Stimulated activated CD4-positive, alpha-beta T cell treated with anti-CD3 and anti-CD28 coated beads, TNF-alpha, amount 100 ng/mL, for 4 hours (primary cell): ENCODE results near the gene TPT1.
A peak's percentile ranks its signal among the peaks of the same experiment; 100 is the strongest.
"Not testable (repeated sequence)": the region's sequence is repeated elsewhere in the genome, so short reads cannot be mapped to it uniquely, and the experiment has no call there.

Experiments used
- DNase-seq, 3 experiments: peaks; one replicate each; pipeline ENCODE4 v3.0.0-alpha.2; 2020; ENCODE audit warnings: low read depth in 3 of 3

Gene TPT1

GRCh38 chr13:45341034-45341798, at the start of gene TPT1:
TSS of gene TPT1 (minus strand) at chr13:45341183. CDS start at chr13:45341069, 114 bp downstream.
- peak; percentile 99 to 100 (median 100) for DNase-seq

DNA sequence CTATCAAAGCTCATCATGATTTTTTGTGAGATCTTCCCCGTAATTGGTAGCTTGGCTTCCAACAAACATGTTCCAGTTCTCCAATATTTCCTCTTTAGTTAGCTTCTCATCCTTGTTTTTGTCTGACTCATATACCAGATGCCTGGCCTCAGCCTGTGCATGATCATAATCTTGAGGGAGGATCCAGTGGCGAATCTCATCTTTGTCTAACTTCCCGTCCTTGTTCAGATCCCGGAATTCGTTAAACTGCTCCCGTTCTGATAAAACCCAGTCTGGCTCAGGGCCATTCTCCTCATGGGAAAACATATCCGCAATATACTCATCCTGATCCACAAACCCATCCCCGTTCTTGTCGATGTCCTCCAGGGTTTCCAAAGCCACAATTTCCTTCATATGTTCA, 49.4 kb upstream of the TPT1 start:
- not testable (repeated sequence) for DNase-seq

DNA sequence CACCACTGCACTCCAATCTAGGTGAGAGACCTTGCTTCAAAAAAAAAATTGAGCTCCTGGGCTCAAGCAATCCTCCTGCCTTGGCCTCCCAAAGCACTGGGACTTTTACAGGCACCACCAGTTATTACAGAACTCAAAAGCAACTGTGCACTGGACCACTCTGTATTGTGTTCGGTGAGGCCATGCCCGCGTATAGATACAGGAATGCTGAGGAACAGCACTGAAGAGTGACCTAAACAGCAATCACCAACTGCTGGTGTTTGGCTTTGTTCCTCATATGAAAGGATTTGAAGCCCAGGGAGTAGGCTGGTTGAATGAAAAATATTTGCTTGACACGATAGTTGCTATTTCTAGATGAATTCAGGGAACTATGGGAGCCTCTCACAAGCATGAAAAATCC, 47.7 kb upstream of the TPT1 start:
- DNase-seq, result no peak

- DNase-seq, result not testable (repeated sequence)
Measured at GRCh38 chr13:45386892-45387575, 46.1 kb upstream of the TPT1 start.

GRCh38 chr13:45385907-45386553, 45.0 kb upstream of the TPT1 start:
- no peak for DNase-seq

DNA sequence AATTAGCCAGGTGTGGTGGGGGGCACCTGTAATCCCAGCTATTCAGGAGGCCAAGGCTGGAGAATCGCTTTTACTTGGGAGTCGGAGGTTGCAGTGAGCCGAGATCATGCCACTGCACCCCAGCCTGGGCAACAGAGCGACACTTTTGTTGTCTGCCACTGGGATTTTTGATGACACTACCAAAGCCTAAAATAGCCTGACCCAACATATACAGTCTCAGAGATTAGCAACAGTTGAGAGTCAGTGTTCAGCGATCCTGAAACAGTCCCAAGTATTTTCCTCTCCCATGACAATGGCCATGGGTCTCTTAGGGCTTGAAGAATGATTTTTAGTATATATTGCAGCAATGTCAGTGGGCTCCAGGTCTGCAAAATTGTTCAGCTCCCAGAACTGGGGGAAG, 44.3 kb upstream of the TPT1 start:
- no peak for DNase-seq

DNA sequence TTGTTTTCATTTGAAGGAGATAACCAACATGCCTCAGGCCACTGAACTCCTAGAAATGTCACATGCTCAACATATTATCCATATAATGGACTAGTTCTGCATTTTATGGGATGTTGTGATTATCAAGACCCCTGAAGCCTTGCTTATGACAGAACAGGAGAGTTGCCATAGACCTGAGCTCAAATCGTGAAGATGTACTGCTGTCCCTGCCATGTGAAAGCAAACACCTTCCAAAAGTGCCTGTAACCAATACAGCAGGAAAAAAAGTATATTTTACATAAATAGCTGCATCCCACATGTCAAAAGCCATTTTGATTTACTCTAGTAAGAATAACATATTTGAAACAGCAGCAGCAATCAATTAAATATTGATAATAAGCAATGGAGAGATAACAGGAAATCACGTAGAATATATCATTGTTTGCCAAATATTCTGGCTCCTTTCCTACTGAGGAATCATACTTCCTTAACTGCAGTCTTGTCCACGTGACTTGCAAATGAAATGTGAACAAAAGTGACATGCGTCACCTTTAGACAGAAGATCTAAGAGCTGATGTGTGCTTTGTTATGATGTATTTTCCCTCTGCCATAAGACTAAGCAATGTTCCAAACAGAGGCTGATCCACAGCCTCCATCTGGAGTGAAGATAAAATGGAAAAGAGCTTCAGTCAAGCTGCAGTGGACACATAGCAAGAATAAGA, 43.6 kb upstream of the TPT1 start:
- DNase-seq, result no peak

DNA sequence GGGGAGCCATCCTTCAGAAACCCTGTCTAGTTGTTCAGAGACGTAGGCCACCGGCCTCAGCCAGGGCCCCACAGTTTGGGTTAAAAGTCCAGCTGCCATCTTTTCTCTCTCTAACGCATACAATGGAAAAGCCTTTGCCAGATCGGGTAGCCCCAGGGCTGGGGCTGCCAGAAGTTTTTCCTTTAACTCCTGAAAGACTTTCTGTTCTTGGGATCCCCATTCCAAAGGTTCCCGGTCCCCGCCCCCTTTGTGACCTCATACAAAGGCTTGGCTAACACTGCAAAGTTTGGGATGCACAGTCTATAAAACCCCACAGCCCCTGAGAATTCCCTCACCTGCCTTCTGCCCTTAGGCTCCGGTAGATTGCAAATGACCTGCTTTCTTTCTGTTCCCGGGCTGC, 41.8 kb upstream of the TPT1 start:
- not testable (repeated sequence) for DNase-seq

GRCh38 chr13:45381196-45381595, 40.2 kb upstream of the TPT1 start:
- no peak for DNase-seq

DNA sequence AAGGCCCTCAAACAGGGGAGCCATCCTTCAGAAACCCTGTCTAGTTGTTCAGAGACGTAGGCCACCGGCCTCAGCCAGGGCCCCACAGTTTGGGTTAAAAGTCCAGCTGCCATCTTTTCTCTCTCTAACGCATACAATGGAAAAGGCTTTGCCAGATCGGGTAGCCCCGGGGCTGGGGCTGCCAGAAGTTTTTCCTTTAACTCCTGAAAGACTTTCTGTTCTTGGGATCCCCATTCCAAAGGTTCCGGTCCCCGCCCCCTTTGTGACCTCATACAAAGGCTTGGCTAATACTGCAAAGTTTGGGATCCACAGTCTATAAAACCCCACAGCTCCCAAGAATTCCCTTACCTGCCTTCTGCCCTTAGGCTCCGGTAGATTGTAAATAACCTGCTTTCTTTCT, 39.7 kb upstream of the TPT1 start:
- DNase-seq, result not testable (repeated sequence)

GRCh38 chr13:45379516-45379915, 38.5 kb upstream of the TPT1 start:
- DNase-seq, result not testable (repeated sequence)

DNA sequence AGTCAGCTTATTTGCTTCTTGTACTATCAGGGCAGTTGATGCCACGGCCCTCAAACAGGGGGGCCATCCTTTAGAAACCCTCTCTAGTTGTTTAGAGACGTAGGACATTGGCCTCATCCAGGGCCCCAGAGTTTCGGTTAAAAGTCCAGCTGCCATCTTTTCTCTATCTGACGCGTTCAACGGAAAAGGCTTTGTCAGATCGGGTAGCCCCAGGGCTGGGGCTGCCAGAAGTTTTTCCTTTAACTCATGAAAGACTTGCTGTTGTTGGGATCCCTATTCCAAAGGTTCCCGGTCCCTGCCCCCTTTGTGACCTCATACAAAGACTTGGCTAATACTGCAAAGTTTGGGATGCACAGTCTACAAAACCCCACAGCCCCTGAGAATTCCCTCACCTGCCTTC, 37.8 kb upstream of the TPT1 start:
- DNase-seq, result not testable (repeated sequence)

DNA sequence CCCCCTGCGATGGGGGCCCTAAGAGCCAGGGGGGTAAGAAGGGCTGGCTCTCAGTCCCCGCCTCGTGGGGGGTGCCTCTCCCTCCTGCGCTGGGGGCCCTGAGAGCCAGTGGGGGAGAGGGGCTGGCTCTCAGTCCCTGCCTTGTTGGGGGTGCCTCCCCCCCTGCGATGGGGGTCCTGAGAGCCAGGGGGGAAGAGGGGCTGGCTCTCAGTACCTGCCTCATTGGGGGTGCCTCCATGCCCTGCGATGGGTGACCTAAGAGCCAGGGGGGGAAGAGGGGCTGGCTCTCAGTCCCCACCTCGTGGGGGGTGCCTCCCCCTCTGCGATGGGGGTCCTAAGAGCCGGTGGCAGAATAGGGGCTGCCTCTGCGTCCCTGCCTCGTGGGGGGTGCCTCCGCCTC, 36.3 kb upstream of the TPT1 start:
- not testable (repeated sequence) for DNase-seq

DNA sequence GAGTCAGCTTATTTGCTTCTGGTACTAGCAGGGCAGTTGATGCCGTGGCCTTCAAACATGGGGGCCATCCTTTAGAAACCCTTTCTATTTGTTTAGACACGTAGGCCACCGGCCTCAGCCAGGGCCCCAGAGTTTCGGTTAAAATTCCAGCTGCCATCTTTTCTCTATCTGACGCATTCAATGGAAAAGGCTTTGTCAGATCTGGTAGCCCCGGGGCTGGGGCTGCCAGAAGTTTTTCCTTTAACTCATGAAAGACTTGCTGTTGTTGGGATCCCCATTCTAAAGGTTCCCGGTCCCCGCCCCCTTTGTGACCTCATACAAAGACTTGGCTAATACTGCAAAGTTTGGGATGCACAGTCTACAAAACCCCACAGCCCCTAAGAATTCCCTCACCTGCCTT, 35.7 kb upstream of the TPT1 start:
- not testable (repeated sequence) for DNase-seq

- no peak for DNase-seq
Measured at GRCh38 chr13:45374917-45375316, 33.9 kb upstream of the TPT1 start.

- no peak for DNase-seq
Measured at GRCh38 chr13:45373162-45373547, 32.2 kb upstream of the TPT1 start.

DNA sequence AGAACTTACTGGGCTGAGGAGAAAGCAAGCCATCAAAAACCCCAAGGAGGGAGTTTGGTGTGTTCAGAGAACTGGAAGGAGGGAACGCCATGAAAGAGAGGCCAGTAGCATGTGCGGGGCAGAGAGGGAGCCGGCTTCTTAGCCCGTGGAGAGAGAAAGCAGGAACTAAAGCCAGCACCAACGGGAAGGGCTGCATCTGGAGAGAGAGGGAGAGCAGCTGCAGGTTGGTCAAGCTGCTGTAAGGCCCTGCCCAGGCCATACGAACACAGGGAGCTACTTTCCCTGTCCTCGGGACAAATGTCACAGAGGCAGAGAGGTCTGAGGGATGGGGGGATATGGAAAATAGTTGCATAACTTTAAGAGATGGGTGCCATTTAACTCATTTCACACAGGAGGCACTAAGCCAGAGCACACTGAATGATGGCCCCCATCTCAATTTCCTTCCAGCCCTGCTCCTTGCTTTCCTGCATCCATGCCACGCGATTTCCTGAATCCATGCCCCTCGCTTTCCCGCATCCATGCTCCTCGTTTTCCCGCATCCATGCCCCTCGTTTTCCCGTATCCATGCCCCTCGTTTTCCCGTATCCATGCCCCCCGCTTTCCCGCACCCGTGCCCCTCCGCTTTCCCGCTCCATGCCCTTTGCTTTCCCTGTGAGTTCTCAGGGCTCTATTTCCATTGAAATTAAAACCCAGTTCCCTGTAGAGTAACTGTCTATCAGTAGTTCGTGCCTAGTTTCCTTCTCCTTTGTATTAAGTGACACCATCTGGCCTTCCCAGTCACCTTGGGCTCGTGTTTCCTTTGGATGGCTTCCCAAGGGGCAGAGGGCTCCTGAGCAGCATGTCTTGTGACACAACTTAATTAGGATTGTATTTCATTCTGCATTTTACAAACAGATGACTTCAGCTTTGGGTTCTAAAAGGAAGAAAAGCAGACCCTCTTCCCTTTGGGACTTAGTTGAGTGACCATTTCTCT, 31.5 kb upstream of the TPT1 start:
- DNase-seq, result no peak

- peak; percentile 26 to 31 (median 26) for DNase-seq
Measured at GRCh38 chr13:45370922-45371406, 30.0 kb upstream of the TPT1 start.

DNA sequence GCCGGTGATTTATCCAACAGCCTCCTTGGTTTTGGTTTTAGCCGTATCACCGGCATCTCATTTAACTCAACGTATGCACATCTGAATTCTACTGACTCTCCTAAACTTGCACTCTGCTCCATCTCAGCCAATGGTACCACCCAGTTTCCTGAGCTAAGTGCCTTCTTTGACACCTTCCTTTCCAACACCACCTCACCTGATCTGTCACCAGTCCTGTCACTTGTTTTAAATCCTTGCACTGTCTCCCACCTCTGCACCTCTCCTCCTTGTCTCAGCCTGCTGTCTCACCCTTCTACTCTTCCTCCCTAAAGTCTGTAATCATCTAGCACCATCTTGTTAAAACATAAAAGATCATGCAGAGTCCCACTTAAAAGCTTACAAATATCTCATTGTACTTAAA, 28.1 kb upstream of the TPT1 start:
- no peak for DNase-seq

DNA sequence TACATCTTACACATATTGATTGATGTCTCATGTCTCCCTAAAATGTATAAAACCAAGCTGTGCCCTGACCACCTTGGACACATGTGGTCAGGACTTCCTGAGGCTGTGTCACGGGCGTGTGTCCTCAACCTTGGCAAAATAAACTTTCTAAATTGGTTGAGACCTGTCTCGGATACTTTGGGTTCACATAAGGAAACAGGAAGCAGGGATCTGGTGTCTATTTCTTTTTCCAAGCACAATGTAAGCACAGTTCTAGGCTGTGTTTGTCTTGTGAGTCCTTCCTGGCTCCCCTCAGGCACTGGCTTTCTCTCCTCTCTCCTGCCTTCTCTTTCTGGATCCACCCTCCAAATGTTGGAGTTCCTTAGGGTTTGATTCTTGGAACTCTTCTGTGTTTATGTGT, 27.6 kb upstream of the TPT1 start:
- no peak for DNase-seq

DNA sequence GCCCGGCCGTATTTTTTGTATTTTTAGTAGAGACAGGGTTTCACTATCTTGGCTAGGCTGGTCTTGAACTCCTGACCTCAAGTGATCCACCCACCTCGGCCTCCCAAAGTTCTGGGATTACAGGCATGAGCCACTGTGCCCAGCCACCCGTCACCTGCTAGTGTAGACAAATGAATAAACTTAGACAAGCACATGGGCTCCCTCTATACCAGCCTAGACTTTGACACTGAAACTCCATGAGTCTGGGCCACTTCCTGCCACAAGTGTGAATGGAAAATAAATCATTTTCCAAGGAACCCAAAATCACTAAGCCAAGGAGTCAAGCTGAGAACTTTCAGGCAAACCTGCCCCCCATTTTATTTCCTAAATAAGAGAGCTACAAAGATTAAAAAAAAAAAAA, 27.0 kb upstream of the TPT1 start:
- DNase-seq, result no peak
